GM12878 (cell line): Measurements from ENCODE around the gene BARD1. TPM values are rescaled to one million over a fixed set of nuclear protein-coding genes. Genes with fewer than 3 reads are reported as not detected.
A peak's percentile ranks its signal among the peaks of the same experiment; 100 is the strongest.
"Not testable (repeated sequence)": the region's sequence is repeated elsewhere in the genome, so short reads cannot be mapped to it uniquely, and the experiment has no call there.

Experiments used
- ATAC-seq: fragments of 200-7000 bp; cut with Tn5 transposase; 3 replicates; pipeline ENCODE4 v1.9.1; 2020; ENCODE audit warnings: mild to moderate bottlenecking, moderate library complexity
- BruUV-seq: library from RNA; stranded (reverse); fragments of 400-500 nt; replicated peaks from 2 replicates; lab custom pipeline; 2021; lab: Mats Ljungman, UMichigan
- CTCF ChIA-PET: fragments of 300-600 bp; sonication (Branson Sonifier 250); formaldehyde crosslinking; extraction: SDS; loops from one replicate; lab custom pipeline; 2021; ENCODE audit warnings: inconsistent platforms; lab: Yijun Ruan, JAX
- POLR2A ChIA-PET: fragments of 350-600 bp; formaldehyde crosslinking; extraction: SDS; loops from one replicate; lab custom pipeline; 2021; ENCODE audit warnings: inconsistent platforms; lab: Charles Lee
- RAD21 ChIA-PET: fragments of 300-600 bp; sonication (Branson Sonifier 250); formaldehyde crosslinking; loops from one replicate; lab custom pipeline; 2023; ENCODE audit warnings: antibody characterized with exemption; ENCODE audit not compliant: unreplicated experiment; lab: Charles Lee
- SMC1A ChIA-PET: fragments of 300-600 bp; sonication (Branson Sonifier 250); formaldehyde crosslinking; loops from one replicate; lab custom pipeline; 2023; ENCODE audit not compliant: unreplicated experiment, uncharacterized antibody; lab: Charles Lee
- DNase-seq: peaks from one replicate; pipeline ENCODE4 v3.0.0-alpha.2; 2011; ENCODE audit warnings: low read depth, low spot score
- FAIRE-seq: peaks from 3 replicates; lab custom pipeline; 2011; peaks lifted over from hg19 to GRCh38; lab: Jason Lieb, UNC
- H2AFZ ChIP-seq: 2 replicates; pipeline ENCODE4 v1.6.0; 2011; ENCODE audit warnings: low read depth, low read length, control low read depth; ENCODE audit not compliant: control insufficient read depth
- H3K27ac ChIP-seq: 2 replicates; pipeline ENCODE4 v1.5.1; 2011; ENCODE audit warnings: control low read depth; ENCODE audit not compliant: control insufficient read depth, insufficient read depth
- H3K27me3 ChIP-seq, 2 experiments: replicated peaks in 1 of 2; 2 replicates each; pipeline versions ENCODE4 v1.6.0 to v1.6.1; 2011; ENCODE audit warnings: low read length in 1 of 2; ENCODE audit not compliant: control insufficient read depth in 2 of 2, insufficient read depth in 2 of 2
- H3K36me3 ChIP-seq, 2 experiments: 2 replicates each; pipeline ENCODE4 v1.5.1; 2011; ENCODE audit warnings: low read length in 1 of 2; ENCODE audit not compliant: control insufficient read depth in 2 of 2, insufficient read depth in 2 of 2
- H3K4me1 ChIP-seq: 2 replicates; pipeline ENCODE4 v1.6.1; 2011; ENCODE audit warnings: mild to moderate bottlenecking, low read length, moderate library complexity, mixed read lengths; ENCODE audit not compliant: control insufficient read depth, insufficient read depth
- H3K4me2 ChIP-seq: 2 replicates; pipeline ENCODE4 v1.6.0; 2011; ENCODE audit warnings: control low read depth; ENCODE audit not compliant: control insufficient read depth, insufficient read depth
- H3K4me3 ChIP-seq: fragments of 200-600 bp; sonication (generic); 2 replicates; pipeline ENCODE4 v1.5.1; 2016
- H3K79me2 ChIP-seq: 2 replicates; pipeline ENCODE4 v1.6.0; 2011; ENCODE audit warnings: low read length; ENCODE audit not compliant: control insufficient read depth, insufficient read depth
- H3K9ac ChIP-seq: 2 replicates; pipeline ENCODE4 v1.8.0; 2011; ENCODE audit warnings: low read length, control low read depth, mixed read lengths; ENCODE audit not compliant: control insufficient read depth, insufficient read depth
- H3K9me3 ChIP-seq: replicated peaks from 3 replicates; pipeline ENCODE4 v1.5.1; 2011; ENCODE audit warnings: mild to moderate bottlenecking, low read length; ENCODE audit not compliant: control insufficient read depth, insufficient read depth
- H4K20me1 ChIP-seq: 2 replicates; pipeline ENCODE4 v1.6.0; 2011; ENCODE audit not compliant: control insufficient read depth, insufficient read depth
- BCL11A ChIP-seq: IDR thresholded peaks from 2 replicates; pipeline ENCODE4 v1.6.1; 2011; ENCODE audit warnings: low read depth, low read length
- E2F4 ChIP-seq: IDR thresholded peaks from 2 replicates; pipeline ENCODE4 v1.6.1; 2012; ENCODE audit warnings: low read depth, low read length, improper control_type of control experiment
- ELK1 ChIP-seq: IDR thresholded peaks from 2 replicates; pipeline ENCODE4 v1.6.1; 2012; ENCODE audit warnings: low read depth, low read length, improper control_type of control experiment
- HDGF ChIP-seq: fragments of 450-650 bp; IDR thresholded peaks from 2 replicates; pipeline ENCODE4 v1.6.1; 2016; ENCODE audit warnings: antibody characterized with exemption
- MEF2A ChIP-seq: IDR thresholded peaks from 2 replicates; pipeline ENCODE4 v1.6.1; 2011; ENCODE audit warnings: low read depth, mild to moderate bottlenecking, low read length, moderate library complexity; ENCODE audit not compliant: insufficient read depth
- MYB ChIP-seq: fragments of 150-350 bp; IDR thresholded peaks from 2 replicates; pipeline ENCODE4 v1.6.1; 2014; ENCODE audit warnings: mild to moderate bottlenecking, low read depth, low read length, borderline replicate concordance
- PKNOX1 ChIP-seq: fragments of 450-650 bp; IDR thresholded peaks from 2 replicates; pipeline ENCODE4 v1.6.1; 2016; ENCODE audit warnings: mild to moderate bottlenecking
- PRDM15 ChIP-seq: fragments of 450-650 bp; formaldehyde crosslinking; IDR thresholded peaks from 2 replicates; pipeline ENCODE4 v1.4.0; 2020; ENCODE audit warnings: mild to moderate bottlenecking, moderate library complexity
- WGBS: methylation state at CpG from one replicate; pipeline ENCODE4 v1.1.6; 2016; ENCODE audit warnings: low lambda C conversion rate; ENCODE audit not compliant: insufficient replicate concordance, insufficient coverage; ENCODE audit errors: missing lambda C conversion rate; 5-methylcytosine and 5-hydroxymethylcytosine counted together
- in situ Hi-C: fragments of 300-500 bp; cut with MboI; formaldehyde crosslinking; loops from 9 replicates; pipeline ENCODE4 v1.14.3; 2018; ENCODE audit warnings: mixed read lengths
- intact Hi-C: fragments of 100-400 bp; cut with micrococcal nuclease; formaldehyde crosslinking; loops from one replicate; pipeline ENCODE4 v1.14.2; 2022; ENCODE audit not compliant: unreplicated experiment
- polyA plus RNA-seq, 11 experiments: library from polyadenylated mRNA; depleted of rRNA in 4 of 11; unstranded in 6 of 11; stranded (reverse) in 5 of 11; fragments of >200 nt; fragmentation: Nextera tagmentation in 4 of 11; fragmentation: Illumina TruSeq in 1 of 11; extraction: Ambion mirVana in 4 of 11; extraction: Trizol in 1 of 11; gene quantifications; 1 replicate in 1 of 11; 2 replicates in 10 of 11; pipeline versions ENCODE4 v1.2.1 to v1.2.3, GENCODE V29; 2011 to 2016; ENCODE audit warnings: inconsistent platforms in 2 of 11, missing spikeins in 2 of 11, low read depth in 1 of 11
- total RNA-seq, 4 experiments: library from RNA; depleted of rRNA in 3 of 4; stranded (reverse); fragments of >200 nt in 3 of 4; fragmentation: Illumina TruSeq in 1 of 4; extraction: Trizol in 1 of 4; gene quantifications; 2 replicates each; pipeline versions ENCODE4 v1.2.1 to v1.2.3, GENCODE V29; 2013 to 2021

Gene BARD1
- total and polyA plus RNA-seq, 10 of the 15 experiments (the other 5 are each of a cell fraction or from before 2014, with no cell fraction given), result 15.3 to 45.7 (median 31.6) TPM

GRCh38 chr2:214683557-214683956 lies 125.9 kb downstream of the BARD1 start:
- H2AFZ ChIP-seq, H3K27me3 ChIP-seq, BruUV-seq, H3K4me2 ChIP-seq, H3K36me3 ChIP-seq, H4K20me1 ChIP-seq, H3K4me3 ChIP-seq, H3K79me2 ChIP-seq, H3K9ac ChIP-seq, SMC1A ChIA-PET, RAD21 ChIA-PET, H3K27ac ChIP-seq, in situ Hi-C loops, intact Hi-C loops, FAIRE-seq, POLR2A ChIA-PET, DNase-seq, H3K9me3 ChIP-seq, H3K4me1 ChIP-seq: not testable (repeated sequence)
- peak; percentile 20; the same call in 1 of the 2 replicates for TF ChIP-seq PKNOX1
- ATAC-seq, result peak; percentile 72
- WGBS, result 4% methylated on average over 4 of the region's 12 CpGs
- CTCF ChIA-PET, result interaction anchor here (1.0 kb wide), 1 partner anchor 148 kb away, joined by 3 read pairs; no protein-coding TSS in a partner anchor

- no peaks in the 10 kb centered on the region for H3K79me2 ChIP-seq
- H3K9ac ChIP-seq, result no peak overlapping the region
- 0 out of 2 replicates have a peak overlapping the region, but pooled peaks have one; percentile 14 for H2AFZ ChIP-seq
- intact Hi-C loops (no loop called here), in situ Hi-C loops (no loop called here)
- ChIA-PET CTCF (interaction anchor here (0.9 to 1.0 kb wide), 3 partner anchors 9 to 151 kb away, joined by 3 to 4 read pairs (median 3); no protein-coding TSS in a partner anchor), POLR2A (no interaction called here), SMC1A (interaction anchor here (0.6 to 1.9 kb wide), 11 partner anchors 23 to 601 kb away, joined by 3 to 8 read pairs (median 3); no protein-coding TSS in a partner anchor), RAD21 (interaction anchor here (0.6 to 1.2 kb wide), 3 partner anchors 16 to 127 kb away, joined by 3 to 4 read pairs (median 3); no protein-coding TSS in a partner anchor)
- 10% methylated on average over 1 of the region's 1 CpG for WGBS
- FAIRE-seq (no peak), DNase-seq (no peak), ATAC-seq (peak; percentile 79)
- H3K9me3 ChIP-seq, result no peaks in the 10 kb centered on the region
- no peaks in the 10 kb centered on the region for H3K36me3 ChIP-seq
- no peak overlapping the region for H3K27ac ChIP-seq
- no TSS peak for BruUV-seq
- no peak overlapping the region for H3K4me3 ChIP-seq
- H3K4me2 ChIP-seq, result no peak overlapping the region
- no peaks in the 10 kb centered on the region for H3K27me3 ChIP-seq
- no peaks in the 10 kb centered on the region; the same call in 1 of the 2 replicates for H3K4me1 ChIP-seq
- no peaks in the 10 kb centered on the region for H4K20me1 ChIP-seq
- no peak for TF ChIP-seq E2F4
- no peak for TF ChIP-seq BCL11A
- no peak for TF ChIP-seq PRDM15
- TF ChIP-seq MEF2A, result no peak
- TF ChIP-seq ELK1, result no peak
- TF ChIP-seq MYB, result no peak
- no peak for TF ChIP-seq HDGF
Measured at GRCh38 chr2:214679736-214680135, 129.7 kb downstream of the BARD1 start.
